Nephron (organoid): ENCODE measurements around the gene KIF26B.

Experiments used
- H3K27ac Mint-ChIP-seq, 3 experiments: 2 replicates each; pipeline ENCODE4 v1.8.0; 2020; ENCODE audit warnings: mixed read lengths in 3 of 3, mild to moderate bottlenecking in 2 of 3, moderate library complexity in 1 of 3
- H3K27me3 Mint-ChIP-seq: 2 replicates; pipeline ENCODE4 v1.8.0; 2021; ENCODE audit warnings: low read depth, mild to moderate bottlenecking, moderate library complexity, mixed read lengths
- H3K36me3 Mint-ChIP-seq: 2 replicates; pipeline ENCODE4 v1.8.0; 2020; ENCODE audit warnings: low read depth, mixed read lengths
- H3K4me1 Mint-ChIP-seq: 2 replicates; pipeline ENCODE4 v1.8.0; 2020; ENCODE audit warnings: mixed read lengths
- H3K4me3 Mint-ChIP-seq, 3 experiments: 2 replicates each; pipeline ENCODE4 v1.8.0; 2020; ENCODE audit warnings: mild to moderate bottlenecking in 3 of 3, mixed read lengths in 3 of 3, moderate library complexity in 2 of 3
- H3K9me3 Mint-ChIP-seq: 2 replicates; pipeline ENCODE4 v1.8.0; 2020; ENCODE audit warnings: mixed read lengths
- CTCF ChIP-seq, 3 experiments: fragments of 200-600 bp; sonication (generic); IDR thresholded peaks; one replicate each; pipeline ENCODE4 v1.5.0; 2021; ENCODE audit warnings: antibody characterized with exemption in 3 of 3; ENCODE audit not compliant: unreplicated experiment in 3 of 3

KIF26B gene

DNA sequence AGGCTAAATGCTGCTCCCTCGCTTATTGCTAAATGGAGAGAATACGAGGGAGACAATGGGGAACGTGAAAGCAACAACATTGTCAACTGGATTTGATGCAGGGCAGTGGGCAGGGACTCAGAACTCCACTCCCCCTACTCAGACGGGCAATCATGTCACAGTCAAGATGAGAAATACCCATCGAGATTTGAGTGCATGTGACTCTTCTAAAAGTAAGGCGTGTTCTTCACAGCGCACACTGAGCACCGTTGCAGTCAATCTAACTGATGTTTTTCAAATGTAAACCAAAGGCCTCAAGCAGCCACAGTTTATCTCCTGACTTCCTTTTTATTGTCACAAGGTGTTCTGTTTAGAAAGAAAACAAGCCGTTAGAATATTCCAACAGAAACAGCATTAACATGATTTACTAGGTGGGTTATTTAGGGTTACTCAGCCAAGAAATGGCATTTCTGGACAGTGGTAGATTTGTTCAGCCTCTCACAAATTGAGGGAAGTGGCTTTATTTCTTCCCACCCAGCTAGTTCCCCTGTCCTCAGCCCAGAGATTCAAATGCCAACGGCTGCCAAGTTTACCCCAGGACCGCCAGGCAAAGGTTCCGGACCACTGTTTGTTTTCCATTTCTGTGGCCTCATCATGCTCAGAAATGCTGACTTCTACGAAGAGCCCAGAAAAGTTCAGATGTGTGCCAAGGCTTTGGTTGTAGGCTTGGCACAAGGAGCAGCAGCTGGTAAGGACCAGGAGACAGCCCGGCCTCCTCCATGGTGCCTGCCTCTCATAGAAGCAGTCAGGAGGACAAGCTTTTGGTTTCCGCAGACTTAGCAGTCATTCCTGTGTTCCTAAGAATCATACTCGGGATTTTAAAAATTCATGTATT lies 171.4 kb downstream of the KIF26B start:
- no peak for TF ChIP-seq CTCF (IDR thresholded peaks at IDR 0.05; ENCODE audit: unreplicated experiment in 3 of 3)
- no peak overlapping the region for H3K27ac Mint-ChIP-seq
- peaks cover 5% of the 10 kb centered on the region for H3K36me3 Mint-ChIP-seq
- H3K27me3 Mint-ChIP-seq = peaks cover 15% of the 10 kb centered on the region
- H3K4me1 Mint-ChIP-seq = peaks cover 10% of the 10 kb centered on the region
- H3K4me3 Mint-ChIP-seq = no peak overlapping the region
- no peaks in the 10 kb centered on the region for H3K9me3 Mint-ChIP-seq

GRCh38 chr1:245327360-245327759 lies 172.6 kb downstream of the KIF26B start:
- Mint-ChIP-seq H3K27ac (peak overlapping the region; percentile 5 to 35 (median 10)), H3K4me3 (no peak overlapping the region), H3K36me3 (peaks cover 8% of the 10 kb centered on the region), H3K4me1 (peaks cover 9% of the 10 kb centered on the region), H3K27me3 (peaks cover 18% of the 10 kb centered on the region), H3K9me3 (no peaks in the 10 kb centered on the region)
- no peak for TF ChIP-seq CTCF (IDR thresholded peaks at IDR 0.05; ENCODE audit: unreplicated experiment in 3 of 3)

DNA sequence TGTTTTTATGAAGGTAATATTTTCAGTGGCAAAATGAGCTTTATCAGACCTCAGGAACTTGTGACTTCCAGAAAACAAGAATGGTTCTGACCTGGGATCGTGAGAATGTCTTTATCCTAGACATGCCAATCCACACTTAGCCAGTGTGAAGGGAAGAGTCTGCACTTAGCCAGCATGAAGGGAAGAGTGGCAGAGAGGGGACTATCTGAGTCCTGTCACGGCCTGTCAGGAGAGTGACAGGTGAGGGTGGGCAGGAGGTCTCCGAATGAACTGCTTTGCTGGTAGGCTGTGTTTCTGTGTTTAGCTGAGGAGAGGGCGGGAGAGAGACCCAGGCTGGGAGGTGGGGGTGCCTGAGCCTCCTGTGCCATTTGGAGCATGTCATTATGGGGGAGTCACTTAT lies 173.1 kb downstream of the KIF26B start:
- no peak overlapping the region for H3K4me3 Mint-ChIP-seq
- H3K36me3 Mint-ChIP-seq = peaks cover 12% of the 10 kb centered on the region
- H3K4me1 Mint-ChIP-seq = peaks cover 9% of the 10 kb centered on the region
- TF ChIP-seq CTCF (IDR thresholded peaks at IDR 0.05; ENCODE audit: unreplicated experiment in 3 of 3) = no peak
- H3K27ac Mint-ChIP-seq = no peak overlapping the region
- peaks cover 20% of the 10 kb centered on the region for H3K27me3 Mint-ChIP-seq
- H3K9me3 Mint-ChIP-seq = no peaks in the 10 kb centered on the region

- Mint-ChIP-seq H3K27me3 (peaks cover 33% of the 10 kb centered on the region), H3K9me3 (no peaks in the 10 kb centered on the region), H3K4me1 (peaks cover 9% of the 10 kb centered on the region), H3K36me3 (peaks cover 17% of the 10 kb centered on the region), H3K27ac (peak overlapping the region in 1 of 3 experiments; percentile 62), H3K4me3 (peak overlapping the region; percentile 24 to 48 (median 26))
- no peak for TF ChIP-seq CTCF (IDR thresholded peaks at IDR 0.05; ENCODE audit: unreplicated experiment in 3 of 3)
These were observed 176.2 kb downstream of the KIF26B start for GRCh38 chr1:245330951-245331350.

DNA sequence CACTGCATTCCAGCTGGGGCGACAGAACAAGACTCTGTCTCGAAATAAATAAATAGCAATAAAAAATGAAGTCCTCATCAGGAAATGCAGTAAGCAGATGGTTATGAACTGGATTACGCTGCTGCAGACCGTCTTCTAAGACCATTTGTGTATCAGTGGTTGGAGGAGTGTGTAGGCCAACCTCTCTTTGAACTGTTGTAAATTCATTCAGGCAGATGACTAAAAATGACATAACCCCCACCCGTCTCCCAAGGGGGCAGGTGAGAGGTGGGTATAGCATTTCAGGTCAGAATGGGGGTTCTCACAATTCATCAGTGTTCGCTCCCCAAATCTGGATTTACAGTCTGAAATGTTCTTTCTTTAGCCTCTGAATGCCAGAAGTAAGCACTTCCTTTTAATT lies 177.3 kb downstream of the KIF26B start:
- Mint-ChIP-seq H3K27ac (peak overlapping the region in 1 of 3 experiments; percentile 31), H3K4me3 (no peak overlapping the region), H3K9me3 (no peaks in the 10 kb centered on the region), H3K4me1 (peaks cover 15% of the 10 kb centered on the region), H3K27me3 (peaks cover 37% of the 10 kb centered on the region), H3K36me3 (peaks cover 17% of the 10 kb centered on the region)
- TF ChIP-seq CTCF (IDR thresholded peaks at IDR 0.05; ENCODE audit: unreplicated experiment in 3 of 3) = no peak

GRCh38 chr1:245332513-245332912 lies 177.7 kb downstream of the KIF26B start:
- Mint-ChIP-seq H3K36me3 (peaks cover 17% of the 10 kb centered on the region), H3K4me1 (peaks cover 10% of the 10 kb centered on the region), H3K9me3 (no peaks in the 10 kb centered on the region), H3K27ac (peak overlapping the region in 1 of 3 experiments; percentile 31), H3K27me3 (peaks cover 37% of the 10 kb centered on the region), H3K4me3 (no peak overlapping the region)
- no peak for TF ChIP-seq CTCF (IDR thresholded peaks at IDR 0.05; ENCODE audit: unreplicated experiment in 3 of 3)
